H1 (cell line): Measurements from ENCODE around the gene IL18RAP.

ENCODE experiments used
- TAF1 ChIP-seq: IDR thresholded peaks from 2 replicates; pipeline ENCODE4 v1.6.1; 2011; ENCODE audit warnings: mild to moderate bottlenecking, low read depth, low read length
- TF ChIP-seq, protein P1 (sequence below), 3 experiments: IDR thresholded peaks; 1 replicate in 2 of 3; 2 replicates in 1 of 3; pipeline versions ENCODE4 v1.5.1 to v1.6.1; 2011; ENCODE audit warnings: low read length in 3 of 3, mild to moderate bottlenecking in 3 of 3, inconsistent platforms in 2 of 3, low read depth in 1 of 3, moderate library complexity in 1 of 3; ENCODE audit not compliant: insufficient read depth in 1 of 3; ENCODE audit errors: control extremely low read depth in 1 of 3

DNA sequence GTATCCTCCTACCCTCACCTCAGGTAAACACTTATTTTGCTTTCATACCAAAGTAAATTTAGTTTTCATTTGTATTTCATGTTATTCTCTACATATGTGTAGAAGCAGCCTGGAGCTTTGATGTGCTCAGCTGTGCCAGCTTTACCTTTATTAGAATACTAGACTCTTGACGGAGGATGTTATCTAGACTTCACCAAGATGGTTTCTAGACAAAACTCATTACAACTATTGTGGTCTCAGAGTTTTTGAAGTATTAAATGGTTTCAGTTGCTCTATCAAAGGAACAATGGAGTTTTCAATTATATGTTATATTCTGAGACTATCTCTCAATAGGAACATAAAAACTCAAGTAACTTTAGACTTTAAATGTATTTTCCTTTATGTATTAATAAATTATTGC, 5.0 kb upstream of the IL18RAP start:
- TF ChIP-seq TAF1: no peak
- TF ChIP-seq, protein P1, sequence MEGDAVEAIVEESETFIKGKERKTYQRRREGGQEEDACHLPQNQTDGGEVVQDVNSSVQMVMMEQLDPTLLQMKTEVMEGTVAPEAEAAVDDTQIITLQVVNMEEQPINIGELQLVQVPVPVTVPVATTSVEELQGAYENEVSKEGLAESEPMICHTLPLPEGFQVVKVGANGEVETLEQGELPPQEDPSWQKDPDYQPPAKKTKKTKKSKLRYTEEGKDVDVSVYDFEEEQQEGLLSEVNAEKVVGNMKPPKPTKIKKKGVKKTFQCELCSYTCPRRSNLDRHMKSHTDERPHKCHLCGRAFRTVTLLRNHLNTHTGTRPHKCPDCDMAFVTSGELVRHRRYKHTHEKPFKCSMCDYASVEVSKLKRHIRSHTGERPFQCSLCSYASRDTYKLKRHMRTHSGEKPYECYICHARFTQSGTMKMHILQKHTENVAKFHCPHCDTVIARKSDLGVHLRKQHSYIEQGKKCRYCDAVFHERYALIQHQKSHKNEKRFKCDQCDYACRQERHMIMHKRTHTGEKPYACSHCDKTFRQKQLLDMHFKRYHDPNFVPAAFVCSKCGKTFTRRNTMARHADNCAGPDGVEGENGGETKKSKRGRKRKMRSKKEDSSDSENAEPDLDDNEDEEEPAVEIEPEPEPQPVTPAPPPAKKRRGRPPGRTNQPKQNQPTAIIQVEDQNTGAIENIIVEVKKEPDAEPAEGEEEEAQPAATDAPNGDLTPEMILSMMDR (IDR thresholded peaks at IDR 0.05; ENCODE audit: control extremely low read depth in 1 of 3, insufficient read depth in 1 of 3, low read depth in 1 of 3, low read length in 3 of 3): no peak
